ENCODE data around the gene MYL5.

DNA sequence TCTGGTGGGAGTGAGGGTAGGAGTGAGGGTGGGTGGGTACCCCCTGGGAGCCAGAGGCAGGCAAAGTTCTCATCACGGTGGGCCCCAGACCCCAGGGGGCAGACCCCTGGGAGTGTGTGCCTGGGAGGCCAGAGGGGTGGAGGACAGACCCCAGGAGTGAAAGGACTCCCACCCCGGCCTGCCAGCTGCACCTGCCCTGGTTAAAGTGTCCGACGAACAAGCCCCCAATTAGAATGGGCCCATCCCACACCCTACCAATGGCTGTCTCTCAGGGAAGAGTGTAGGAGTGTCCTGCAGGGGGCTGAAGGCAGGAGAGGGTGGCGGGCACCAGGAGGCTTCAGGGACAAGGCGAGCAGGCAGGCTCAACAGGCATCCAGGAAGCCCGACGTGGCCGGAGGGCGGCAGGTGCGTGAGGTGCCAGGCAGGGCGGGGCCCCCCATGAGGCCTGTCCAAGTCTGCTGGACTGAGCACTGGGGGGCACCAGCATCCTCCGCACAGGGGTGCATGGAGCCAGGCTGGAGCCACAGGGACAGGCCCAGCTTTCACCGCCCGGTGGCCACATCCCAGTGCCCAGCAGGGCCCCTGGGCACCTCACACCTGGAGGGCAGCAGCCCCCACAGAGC lies 40.3 kb upstream of the MYL5 start:
- TF ChIP-seq SOX5 (CRISPR knock-in tag; IDR thresholded peaks at IDR 0.05; ENCODE audit: borderline replicate concordance), result no peak
- TF ChIP-seq TRIM24 (CRISPR knock-in tag; IDR thresholded peaks at IDR 0.05), result no peak
- TF ChIP-seq RAD21 (CRISPR knock-in tag; IDR thresholded peaks at IDR 0.05), result no peak
- no peak for TF ChIP-seq XRCC5 (optimal IDR thresholded peaks at IDR 0.05; ENCODE audit: low read length)
